Activated CD4-positive, alpha-beta T cell treated with anti-CD3 and anti-CD28 coated beads, Interleukin-2, amount 50 U/mL, for 1 hour (primary cell): Measurements from ENCODE around the gene SLC44A1.

ENCODE experiments used
- DNase-seq: peaks from one replicate; pipeline ENCODE4 v3.0.0-alpha.2; 2020

SLC44A1 gene

DNA sequence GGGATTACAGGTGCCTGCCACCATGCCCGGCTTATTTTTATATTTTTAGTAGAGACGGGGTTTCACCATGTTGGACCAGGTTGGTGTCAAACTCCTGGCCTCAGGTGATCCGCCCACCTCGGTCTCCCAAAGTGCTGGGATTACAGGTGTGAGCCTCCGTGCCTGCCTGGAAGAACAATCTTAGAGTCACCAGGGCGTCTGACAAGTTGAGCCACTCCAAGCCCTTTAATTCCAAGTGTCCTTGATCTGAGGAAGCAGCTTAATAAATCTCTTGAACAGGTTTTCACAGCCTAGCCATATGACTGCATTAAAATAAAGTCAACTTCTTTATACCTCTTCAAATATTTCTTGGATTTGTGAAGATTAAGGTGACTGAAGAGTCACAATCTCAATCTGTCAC, 31.5 kb downstream of the SLC44A1 start:
- no peak for DNase-seq

GRCh38 chr9:105278751-105279150, 34.3 kb downstream of the SLC44A1 start:
- DNase-seq: no peak

- no peak for DNase-seq
Measured at GRCh38 chr9:105280691-105281090, 36.2 kb downstream of the SLC44A1 start.

DNA sequence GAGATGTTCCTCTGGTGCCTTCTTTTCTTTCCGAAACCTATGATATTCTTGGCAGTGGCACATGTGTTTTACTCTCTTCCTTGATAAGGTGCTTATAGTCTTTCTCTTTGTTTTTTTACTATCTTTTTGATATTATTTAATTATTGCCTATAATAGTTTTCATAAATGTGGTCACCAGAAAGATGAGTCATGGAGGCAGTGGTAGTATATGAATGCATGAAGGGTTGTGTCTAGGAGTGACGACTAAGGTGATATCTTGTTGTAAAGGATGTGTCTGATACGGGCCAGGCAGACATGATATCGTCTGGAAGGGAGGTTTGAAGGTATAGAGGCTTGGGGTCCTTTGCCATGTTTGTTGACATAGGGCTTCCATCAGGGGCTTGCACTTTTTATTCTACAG, 36.8 kb downstream of the SLC44A1 start:
- no peak for DNase-seq

DNA sequence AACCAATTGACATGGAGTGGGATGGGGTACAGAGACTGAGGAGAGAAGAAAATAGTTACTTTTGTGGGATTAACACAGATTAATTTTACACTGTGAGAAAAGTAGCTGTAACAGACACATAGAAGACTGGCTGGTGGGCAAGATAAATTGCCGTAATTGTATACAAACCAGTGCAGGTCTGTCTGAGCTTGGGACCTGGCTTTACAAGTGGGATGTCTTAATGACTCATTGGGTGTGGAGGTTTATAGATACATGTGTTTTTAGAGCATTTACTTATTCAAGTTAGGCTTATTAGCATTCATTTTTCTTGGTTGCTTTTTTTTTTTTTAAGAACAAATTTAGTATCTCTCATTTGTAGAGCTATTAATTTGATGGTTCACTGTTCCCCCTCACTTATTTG, 37.5 kb downstream of the SLC44A1 start:
- no peak for DNase-seq

DNA sequence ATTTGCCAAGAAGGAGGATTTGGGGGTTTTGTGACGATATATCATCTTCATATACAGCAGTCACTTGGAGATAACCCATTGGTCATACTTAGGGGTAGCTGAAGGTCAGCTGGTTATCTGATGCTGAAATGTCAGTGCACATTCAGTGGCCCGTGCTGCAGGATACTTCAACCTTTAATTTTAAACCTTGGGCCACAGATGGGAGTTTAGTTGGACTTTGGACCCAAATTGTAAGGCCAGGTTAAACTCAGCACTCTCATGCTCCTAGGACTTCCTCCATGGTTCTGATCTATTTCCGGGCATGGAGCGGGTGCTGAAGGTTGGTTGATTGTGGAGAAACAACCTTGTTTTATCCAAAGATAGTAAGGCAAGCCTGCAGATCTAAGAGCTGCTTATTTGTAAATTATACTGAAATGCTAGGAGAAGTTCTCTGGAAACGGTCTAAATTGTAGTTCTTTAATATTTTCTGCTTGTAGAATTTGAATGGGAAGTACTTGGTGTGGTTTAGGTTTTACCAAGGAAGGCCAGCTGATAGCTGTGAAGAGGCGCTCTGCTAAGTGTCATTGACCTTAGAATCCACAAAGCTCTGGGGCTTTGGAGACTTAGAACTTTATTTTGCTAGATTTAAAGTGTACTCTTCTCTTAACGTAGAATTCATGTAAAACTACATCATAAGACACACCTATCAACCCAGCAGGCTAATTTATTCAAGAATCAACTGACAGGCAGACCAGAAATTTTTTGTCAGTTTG, 38.6 kb downstream of the SLC44A1 start:
- DNase-seq: no peak

DNA sequence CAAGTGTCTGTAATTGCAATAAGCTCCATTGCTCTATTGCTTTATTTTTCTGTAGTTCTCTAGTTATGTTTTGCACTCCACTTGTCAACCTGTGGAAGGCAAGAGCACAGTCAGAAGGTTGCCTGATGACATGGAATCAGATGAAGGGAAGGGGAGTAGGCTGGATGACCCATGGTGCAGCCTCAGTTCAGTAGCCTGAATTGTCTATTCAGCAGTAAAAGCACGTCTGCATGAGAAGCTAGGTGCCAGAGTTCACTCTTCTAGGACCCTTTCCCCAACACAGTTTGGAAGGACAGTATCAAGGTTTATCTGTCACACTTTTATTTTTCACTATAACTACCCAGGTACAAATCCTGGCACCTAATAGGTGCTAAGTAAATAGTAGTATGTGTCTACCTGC, 39.3 kb downstream of the SLC44A1 start:
- DNase-seq: no peak

GRCh38 chr9:105284463-105284862, 40.0 kb downstream of the SLC44A1 start:
- no peak for DNase-seq

DNA sequence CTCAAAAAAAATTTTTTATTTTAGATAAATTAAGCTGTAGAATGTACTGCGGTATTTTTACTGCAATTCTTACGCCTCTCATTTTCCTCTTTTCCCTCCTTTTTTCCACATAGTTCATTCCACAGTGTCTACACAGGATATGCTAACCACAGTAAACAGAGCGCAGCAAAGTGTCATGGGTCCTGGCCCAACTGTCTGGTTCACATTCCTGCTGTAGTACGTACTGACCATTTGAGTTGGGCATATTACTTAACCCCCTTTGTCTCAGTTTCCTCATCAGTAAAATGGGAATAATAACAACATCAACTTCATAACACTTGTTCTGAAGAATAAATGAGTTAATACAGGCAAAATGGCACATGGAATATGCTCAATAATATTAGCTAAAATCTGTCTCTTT, 41.6 kb downstream of the SLC44A1 start:
- no peak for DNase-seq

DNA sequence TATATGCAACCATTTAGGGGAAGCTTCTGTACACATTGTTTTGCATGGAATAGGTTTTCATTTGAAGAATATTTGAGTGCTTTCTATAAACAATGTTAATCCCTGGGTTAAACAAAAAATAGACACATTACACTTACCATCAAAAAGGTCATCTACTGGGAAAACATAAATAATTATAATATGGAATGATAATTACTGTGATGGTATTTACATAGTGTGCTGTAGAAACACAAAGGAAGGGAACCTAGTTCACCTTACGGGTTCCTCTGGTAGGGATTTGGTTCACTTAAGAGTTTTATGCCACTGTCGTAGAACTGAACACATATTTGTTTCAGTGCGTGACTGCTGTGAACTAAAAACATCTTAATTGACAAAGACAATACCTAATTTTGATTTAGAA, 44.9 kb downstream of the SLC44A1 start:
- DNase-seq: no peak

- DNase-seq: no peak
Measured at GRCh38 chr9:105290418-105290817, 46.0 kb downstream of the SLC44A1 start.

DNA sequence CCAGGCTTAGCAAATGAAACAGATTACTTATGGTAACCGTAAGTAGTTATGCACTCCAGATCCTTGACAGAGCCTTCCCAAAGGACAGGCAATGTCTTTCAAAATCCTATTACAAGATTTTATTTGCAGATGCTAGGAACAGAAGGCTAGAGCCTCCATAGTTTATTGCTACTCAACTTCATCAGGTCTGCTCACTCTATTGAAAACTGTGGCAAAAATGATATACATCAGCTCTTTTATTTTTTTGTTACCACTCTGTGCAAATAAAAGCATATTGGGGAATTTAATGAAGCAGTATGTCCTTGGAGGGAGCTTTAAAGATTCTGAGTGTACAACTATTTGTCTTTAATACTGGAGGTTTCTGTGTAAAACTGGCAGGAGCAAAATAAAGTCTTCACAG, 46.5 kb downstream of the SLC44A1 start:
- DNase-seq: no peak

DNA sequence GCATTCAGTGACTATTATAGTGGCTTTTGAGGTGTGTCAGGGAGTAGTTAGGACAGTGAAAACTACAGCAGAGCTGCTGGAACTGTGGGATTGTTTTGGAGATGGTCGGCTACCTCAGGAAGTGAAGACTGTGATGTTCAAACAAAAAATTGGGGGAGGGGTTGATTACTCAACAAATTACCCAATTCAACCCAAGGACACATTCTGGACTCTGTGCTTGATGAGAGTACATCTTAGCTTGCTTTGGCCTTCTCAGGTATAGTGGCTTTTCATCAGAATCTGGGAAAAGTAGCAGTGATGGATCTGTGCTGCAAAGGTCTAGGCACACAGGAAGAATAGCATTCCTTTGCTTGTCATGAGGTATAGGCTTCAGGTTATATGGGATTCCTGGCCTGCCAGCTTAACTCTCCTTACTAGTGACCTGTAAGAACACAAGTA, 47.0 kb downstream of the SLC44A1 start:
- DNase-seq: no peak

DNA sequence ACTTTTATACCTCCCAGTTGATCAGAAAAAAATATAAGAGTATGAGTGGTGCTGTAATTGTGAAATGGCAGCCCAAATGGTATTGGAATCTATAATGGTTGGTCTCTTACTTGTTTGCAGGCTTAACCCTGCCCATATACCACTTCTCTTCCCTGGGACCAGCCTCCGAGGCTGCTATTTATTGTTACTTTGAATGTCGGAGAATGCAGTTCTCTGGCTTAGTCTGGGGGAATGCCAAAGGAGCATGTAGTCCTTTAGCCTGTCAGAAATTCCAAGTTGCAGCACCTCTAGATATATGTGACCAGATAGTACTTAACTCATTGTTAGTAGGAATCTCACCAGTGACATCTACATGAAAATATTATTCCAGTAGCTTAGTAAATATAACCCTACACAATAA, 47.5 kb downstream of the SLC44A1 start:
- no peak for DNase-seq

GRCh38 chr9:105293408-105293807, 49.0 kb downstream of the SLC44A1 start:
- DNase-seq: no peak

- DNase-seq: no peak
Measured at GRCh38 chr9:105295201-105295550, 50.7 kb downstream of the SLC44A1 start.

DNA sequence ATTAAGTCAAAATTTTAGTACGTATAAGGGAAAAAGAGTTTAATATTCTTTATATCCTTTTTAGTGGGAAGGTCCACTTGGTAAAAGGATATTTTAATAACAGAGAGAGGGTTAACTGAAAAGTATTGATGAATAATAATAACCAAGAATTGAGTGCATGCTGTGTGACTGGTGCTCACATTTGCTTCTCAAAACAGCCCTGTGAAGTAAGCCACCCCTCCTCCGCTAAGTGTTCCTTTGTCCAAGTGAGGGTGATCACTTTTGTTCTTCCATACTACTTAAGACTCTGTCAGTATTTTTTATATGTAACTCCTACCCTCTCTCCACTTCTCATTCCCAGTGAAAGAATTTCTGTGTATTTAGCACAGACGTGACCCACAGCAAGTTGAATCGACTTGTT, 51.5 kb downstream of the SLC44A1 start:
- no peak for DNase-seq

DNA sequence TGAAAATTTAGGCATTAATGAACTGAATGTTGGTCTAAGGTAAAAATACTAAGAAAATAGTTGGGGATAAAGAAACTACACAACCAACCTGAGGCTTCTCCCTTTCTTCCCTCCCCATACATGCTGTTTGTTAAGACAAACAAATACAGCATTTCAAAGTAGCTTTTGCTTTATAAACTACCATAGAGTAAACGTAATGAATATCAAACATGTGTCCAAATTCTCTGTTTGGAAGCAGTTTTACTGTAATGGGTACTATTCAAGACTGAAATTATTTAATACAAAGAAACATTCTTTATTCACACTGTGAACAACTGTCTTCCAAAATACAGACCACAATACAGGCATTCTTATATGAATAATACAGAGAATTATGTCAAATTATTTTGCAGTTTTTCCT, 52.0 kb downstream of the SLC44A1 start:
- DNase-seq: no peak

- DNase-seq: no peak
Measured at GRCh38 chr9:105296877-105297287, 52.4 kb downstream of the SLC44A1 start.

- no peak for DNase-seq
Measured at GRCh38 chr9:105297442-105298075, 53.1 kb downstream of the SLC44A1 start.

DNA sequence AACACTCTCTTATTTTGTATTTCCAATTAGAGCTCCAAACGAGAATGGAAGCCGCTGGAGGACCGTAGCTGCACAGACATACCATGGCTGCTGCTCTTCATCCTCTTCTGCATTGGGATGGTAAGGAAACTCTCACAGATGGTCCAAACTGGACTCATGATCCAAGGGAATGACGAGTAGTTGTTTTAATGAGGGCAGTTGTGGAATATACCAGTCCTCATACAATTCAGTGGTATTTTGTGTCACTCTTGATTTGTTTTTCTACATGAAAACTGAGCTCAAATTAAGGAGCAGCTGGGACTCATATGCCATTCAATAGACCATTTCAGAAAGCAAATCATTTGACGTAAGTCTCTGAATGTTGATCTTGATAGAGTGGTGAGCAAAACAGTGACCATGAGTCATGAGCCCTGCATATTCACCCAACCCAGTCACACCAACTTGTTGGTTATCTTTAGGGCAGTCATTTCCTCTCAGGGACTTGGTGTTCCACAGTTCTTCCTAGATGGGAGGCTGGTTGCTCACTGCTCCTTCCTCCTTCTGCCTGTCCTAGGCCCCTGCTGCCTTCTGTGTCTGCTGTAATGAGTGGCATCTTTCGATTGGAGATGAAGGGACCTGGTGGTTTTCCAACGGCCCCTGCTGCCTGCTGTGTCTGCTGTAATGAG, 54.9 kb downstream of the SLC44A1 start:
- no peak for DNase-seq

GRCh38 chr9:105302728-105303127, 58.3 kb downstream of the SLC44A1 start:
- DNase-seq: no peak

- no peak for DNase-seq
Measured at GRCh38 chr9:105305856-105306255, 61.4 kb downstream of the SLC44A1 start.
